K562 (cell line): ENCODE measurements around the gene ABHD14A. TPM values are rescaled to one million over a fixed set of nuclear protein-coding genes. Genes with fewer than 3 reads are reported as not detected.

Source experiments
- FOXJ2 ChIP-seq: fragments of 200-800 bp; sonication (Bioruptor generic); IDR thresholded peaks from 2 replicates; pipeline ENCODE4 v1.6.1; 2016; ENCODE audit warnings: missing genetic modification characterization, missing compliant biosample characterization
- MXI1 ChIP-seq: IDR thresholded peaks from 2 replicates; pipeline ENCODE4 v1.6.1; 2011; ENCODE audit warnings: low read depth, mild to moderate bottlenecking, improper control_type of control experiment, low read length
- NFIC ChIP-seq: fragments of 450-650 bp; IDR thresholded peaks from 2 replicates; pipeline ENCODE4 v1.6.1; 2017; ENCODE audit warnings: mild to moderate bottlenecking, inconsistent platforms
- SMARCA5 ChIP-seq: fragments of 450-650 bp; IDR thresholded peaks from 2 replicates; pipeline ENCODE4 v1.6.1; 2016
- SPI1 ChIP-seq: IDR thresholded peaks from 2 replicates; pipeline ENCODE4 v1.6.1; 2011; ENCODE audit warnings: low read depth, low read length, control low read depth, borderline replicate concordance
- SRF ChIP-seq, 2 experiments: fragments of 250-450, 450-650 bp in 1 of 2; sonication (Bioruptor Pico) in 1 of 2; sonication (generic) in 1 of 2; formaldehyde crosslinking; IDR thresholded peaks; 2 replicates each; pipeline versions ENCODE4 v1.5.0 to v1.5.1; 2020 to 2022; ENCODE audit warnings: mild to moderate bottlenecking in 1 of 2, missing genetic modification reagents in 1 of 2
- TFAP4 ChIP-seq: sonication (generic); formaldehyde crosslinking; IDR thresholded peaks from 2 replicates; pipeline ENCODE4 v1.8.0; 2022; ENCODE audit warnings: missing genetic modification reagents, mild to moderate bottlenecking, moderate library complexity, borderline replicate concordance
- ZBTB33 ChIP-seq: sonication (generic); formaldehyde crosslinking; IDR thresholded peaks from 2 replicates; pipeline ENCODE4 v1.8.1; 2023; ENCODE audit warnings: mild to moderate bottlenecking, missing genetic modification reagents
- ZNF740 ChIP-seq, 3 experiments: fragments of 200-800 bp in 1 of 3; sonication (Bioruptor generic) in 1 of 3; sonication (generic) in 1 of 3; formaldehyde crosslinking in 1 of 3; IDR thresholded peaks; 2 replicates each; pipeline versions ENCODE4 v1.6.1 to v1.8.0; 2016 to 2022; ENCODE audit warnings: mild to moderate bottlenecking in 2 of 3, missing compliant biosample characterization in 2 of 3, missing genetic modification characterization in 2 of 3, missing genetic modification reagents in 1 of 3
- polyA plus RNA-seq, 8 experiments: library from polyadenylated mRNA; depleted of rRNA in 4 of 8; stranded (reverse) in 5 of 8; unstranded in 3 of 8; fragments of >200 nt; fragmentation: Nextera tagmentation in 2 of 8; fragmentation: Illumina TruSeq in 1 of 8; extraction: Ambion mirVana in 2 of 8; extraction: Trizol in 1 of 8; gene quantifications; 2 replicates each; pipeline versions ENCODE4 v1.2.1 to v1.2.3, GENCODE V29; 2011 to 2014; ENCODE audit warnings: inconsistent platforms in 1 of 8, missing spikeins in 1 of 8
- total RNA-seq, 7 experiments: library from RNA; depleted of rRNA in 6 of 7; stranded (reverse); fragments of >200 nt in 6 of 7; fragmentation: Illumina TruSeq in 2 of 7; extraction: Trizol in 2 of 7; gene quantifications; 2 replicates each; pipeline versions ENCODE4 v1.2.1 to v1.2.3, GENCODE V29; 2011 to 2021; ENCODE audit warnings: low replicate concordance in 1 of 7

The ABHD14A gene
- total and polyA plus RNA-seq, 9 of the 15 experiments (the other 6 are each of a cell fraction or from before 2014, with no cell fraction given): 0.90 to 10.5 (median 8.3) TPM

- TF ChIP-seq ZNF740 (CRISPR knock-in tag; IDR thresholded peaks at IDR 0.05): no peak
- TF ChIP-seq ZNF740 (tag; IDR thresholded peaks at IDR 0.05): no peak
- TF ChIP-seq FOXJ2: no peak
- TF ChIP-seq SMARCA5: no peak
- peak; percentile 54; the same call in 1 of the 2 replicates for TF ChIP-seq TFAP4 (CRISPR knock-in tag)
- TF ChIP-seq MXI1: 0 out of 2 replicates have a peak, but pooled peaks have one; percentile 24
- TF ChIP-seq ZBTB33 (CRISPR knock-in tag): peak; percentile 81; the same call in 1 of the 2 replicates
- peak; percentile 29; the same call in 1 of the 2 replicates for TF ChIP-seq SPI1
- TF ChIP-seq SRF (CRISPR knock-in tag; IDR thresholded peaks at IDR 0.05): no peak
- peak; percentile 30; the same call in 1 of the 2 replicates for TF ChIP-seq NFIC
Measured at GRCh38 chr3:51975852-51976549, 1.1 kb downstream of the ABHD14A start (continued).
